NK-92 treated with Interleukin-12 subunit alpha and Interleukin-12 subunit beta, amount 100 ng/mL, for 24 hours (cell line): ENCODE data around the gene CRAT.

Experiments used
- DNase-seq: peaks from one replicate; lab custom pipeline; 2025; lab: John Stamatoyannopoulos, UW

CRAT gene

GRCh38 chr9:129110740-129111527 lies at the start of gene CRAT, which contains the start of gene PTPA:
Gene CRAT, minus strand, starts transcription at chr9:129110793. Its CDS starts 284 bp downstream, at chr9:129110509.
Gene PTPA, plus strand, starts transcription at chr9:129111415. Its CDS starts 186 bp downstream, at chr9:129111601.
- peak; percentile 86 for DNase-seq

GRCh38 chr9:129156163-129156562 lies 45.6 kb upstream of the CRAT start:
- no peak for DNase-seq

DNA sequence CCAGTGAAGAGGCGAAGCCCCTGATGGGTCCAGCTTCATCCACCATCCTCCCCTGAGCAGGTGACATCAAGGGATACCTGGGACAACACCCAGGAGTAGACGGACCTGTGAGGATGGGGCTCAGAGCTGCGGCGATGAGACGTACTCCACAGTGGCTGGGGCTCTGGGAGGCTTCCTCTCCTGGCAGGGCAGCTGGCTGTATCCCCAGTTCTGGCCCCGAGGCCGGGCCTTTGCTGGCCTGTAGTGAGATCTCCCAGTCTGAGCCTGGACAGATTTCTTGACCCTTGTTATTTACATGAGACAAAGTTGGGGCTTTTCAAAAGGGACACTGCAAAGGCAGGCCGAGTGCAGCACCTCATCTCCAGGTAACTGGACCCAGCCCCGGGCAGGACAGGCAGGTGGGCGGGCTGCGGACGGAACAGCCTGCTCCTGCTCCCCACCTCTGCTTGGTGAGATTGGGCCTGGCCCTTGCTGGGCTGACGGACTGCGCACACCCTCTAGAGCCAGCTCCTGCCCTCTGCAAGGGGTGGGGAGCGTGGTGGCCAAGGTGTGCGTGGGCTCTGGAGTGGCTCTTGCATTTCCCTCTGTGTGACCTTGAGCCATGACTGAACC lies 44.4 kb upstream of the CRAT start:
- DNase-seq, result no peak

- DNase-seq, result no peak
Measured at GRCh38 chr9:129151469-129151868, 40.9 kb upstream of the CRAT start.

GRCh38 chr9:129150672-129151211 lies 40.1 kb upstream of the CRAT start:
- DNase-seq, result no peak

DNA sequence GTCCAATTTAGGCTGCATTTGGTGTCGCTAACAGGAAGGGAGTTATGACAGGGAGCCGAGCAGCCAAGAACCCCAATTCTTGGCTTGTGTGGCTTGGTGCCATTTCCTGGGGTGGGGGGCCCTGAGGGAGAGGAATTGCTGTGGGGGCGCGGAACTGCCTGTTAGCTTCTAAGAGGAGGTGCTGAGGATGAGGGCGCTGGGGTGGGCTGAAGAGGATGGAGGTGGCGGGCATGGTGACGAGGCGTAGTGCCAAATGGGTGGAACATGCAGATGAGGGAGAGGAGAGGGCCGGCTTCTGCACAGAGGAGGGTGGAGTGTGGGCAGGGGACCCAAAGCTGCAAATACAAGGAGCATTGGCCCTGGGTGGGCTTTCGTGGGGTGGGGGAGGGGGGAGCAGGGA lies 39.5 kb upstream of the CRAT start:
- DNase-seq, result no peak

DNA sequence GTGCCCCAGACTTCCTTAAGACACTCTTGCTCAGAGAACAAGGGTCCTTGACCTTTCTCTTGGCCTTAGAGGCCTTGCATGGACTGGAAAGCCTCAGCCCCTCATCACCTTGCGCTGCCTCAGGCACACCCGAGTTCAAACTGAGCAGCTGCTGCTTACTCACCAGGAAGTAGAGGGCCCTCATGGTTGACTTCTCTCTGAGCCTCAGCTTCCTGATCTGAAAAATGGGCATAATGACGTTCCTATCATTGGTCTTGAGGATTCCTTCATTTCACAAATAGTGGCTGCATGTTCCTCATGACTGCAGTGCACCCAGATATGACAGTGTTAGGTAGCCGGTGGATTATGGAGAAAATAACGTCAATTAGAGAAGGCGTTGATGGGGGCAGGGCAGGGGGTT lies 38.8 kb upstream of the CRAT start:
- no peak for DNase-seq

GRCh38 chr9:129148463-129149204 lies 38.0 kb upstream of the CRAT start:
- no peak for DNase-seq

DNA sequence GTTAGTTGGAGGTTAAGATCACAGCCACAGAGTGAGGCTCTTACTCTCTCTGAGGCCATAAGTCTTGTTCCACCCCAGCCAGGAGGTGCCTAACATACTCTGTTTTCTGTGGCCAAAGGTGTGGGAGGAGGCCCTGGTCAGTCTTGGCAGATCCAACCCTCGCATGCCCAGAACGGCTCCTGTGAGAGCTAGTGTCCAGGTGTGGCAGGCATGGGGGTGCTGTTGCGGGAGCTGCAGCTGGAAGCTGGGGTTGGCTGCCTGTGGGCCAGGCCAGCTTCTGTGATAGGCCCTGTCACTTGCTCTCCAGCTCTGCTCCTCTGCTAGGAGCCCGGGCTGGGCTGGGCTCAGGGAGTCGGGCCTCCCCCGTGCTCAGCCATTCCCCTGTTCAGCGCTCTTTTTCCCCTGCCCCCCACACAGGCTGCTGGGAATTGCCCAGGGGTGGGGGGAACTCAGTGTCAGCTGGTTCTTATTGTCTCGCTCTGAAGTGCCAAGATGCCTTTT lies 35.9 kb upstream of the CRAT start:
- DNase-seq, result no peak

- DNase-seq, result no peak
Measured at GRCh38 chr9:129145841-129146292, 35.3 kb upstream of the CRAT start.

- no peak for DNase-seq
Measured at GRCh38 chr9:129145316-129145715, 34.7 kb upstream of the CRAT start.

GRCh38 chr9:129143031-129143927 lies 32.7 kb upstream of the CRAT start:
- peak; percentile 34 for DNase-seq

DNA sequence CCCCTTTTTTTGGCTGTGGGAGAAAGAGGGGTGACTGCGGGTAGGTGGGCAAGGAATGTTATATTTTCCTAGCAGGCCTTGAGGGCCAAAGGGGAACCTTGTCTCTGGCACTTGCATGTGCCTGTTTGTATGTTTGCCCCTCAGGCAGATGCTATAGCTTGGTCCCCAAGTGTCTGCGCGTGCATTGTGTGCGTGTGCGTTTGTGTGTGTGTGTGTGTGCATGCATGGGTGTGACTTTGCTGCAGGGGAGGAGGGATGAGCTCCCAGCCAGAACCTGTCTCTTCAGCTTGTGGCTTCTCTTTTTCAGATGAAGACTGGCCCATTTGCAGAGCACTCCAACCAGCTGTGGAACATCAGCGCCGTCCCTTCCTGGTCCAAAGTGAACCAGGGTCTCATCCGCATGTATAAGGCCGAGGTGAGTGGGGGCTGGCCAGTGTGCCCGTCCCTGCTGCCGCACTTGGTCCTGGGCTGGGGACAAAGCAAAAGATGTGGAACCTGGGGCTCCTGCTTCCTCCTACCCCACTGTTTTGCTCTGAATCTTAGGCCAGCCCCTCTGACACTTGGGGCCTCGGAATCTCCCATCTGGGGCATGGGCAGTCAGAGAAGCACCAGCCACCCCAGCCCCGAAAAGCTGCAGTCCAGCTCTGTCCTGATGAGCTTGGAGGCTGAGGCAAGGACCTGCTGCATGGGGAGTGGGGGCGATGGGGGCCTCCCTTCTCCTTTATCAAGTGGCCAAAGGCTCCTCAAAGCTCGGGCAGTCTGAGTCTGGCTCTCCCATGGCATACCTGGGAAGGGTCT lies 31.7 kb upstream of the CRAT start:
- DNase-seq, result no peak

DNA sequence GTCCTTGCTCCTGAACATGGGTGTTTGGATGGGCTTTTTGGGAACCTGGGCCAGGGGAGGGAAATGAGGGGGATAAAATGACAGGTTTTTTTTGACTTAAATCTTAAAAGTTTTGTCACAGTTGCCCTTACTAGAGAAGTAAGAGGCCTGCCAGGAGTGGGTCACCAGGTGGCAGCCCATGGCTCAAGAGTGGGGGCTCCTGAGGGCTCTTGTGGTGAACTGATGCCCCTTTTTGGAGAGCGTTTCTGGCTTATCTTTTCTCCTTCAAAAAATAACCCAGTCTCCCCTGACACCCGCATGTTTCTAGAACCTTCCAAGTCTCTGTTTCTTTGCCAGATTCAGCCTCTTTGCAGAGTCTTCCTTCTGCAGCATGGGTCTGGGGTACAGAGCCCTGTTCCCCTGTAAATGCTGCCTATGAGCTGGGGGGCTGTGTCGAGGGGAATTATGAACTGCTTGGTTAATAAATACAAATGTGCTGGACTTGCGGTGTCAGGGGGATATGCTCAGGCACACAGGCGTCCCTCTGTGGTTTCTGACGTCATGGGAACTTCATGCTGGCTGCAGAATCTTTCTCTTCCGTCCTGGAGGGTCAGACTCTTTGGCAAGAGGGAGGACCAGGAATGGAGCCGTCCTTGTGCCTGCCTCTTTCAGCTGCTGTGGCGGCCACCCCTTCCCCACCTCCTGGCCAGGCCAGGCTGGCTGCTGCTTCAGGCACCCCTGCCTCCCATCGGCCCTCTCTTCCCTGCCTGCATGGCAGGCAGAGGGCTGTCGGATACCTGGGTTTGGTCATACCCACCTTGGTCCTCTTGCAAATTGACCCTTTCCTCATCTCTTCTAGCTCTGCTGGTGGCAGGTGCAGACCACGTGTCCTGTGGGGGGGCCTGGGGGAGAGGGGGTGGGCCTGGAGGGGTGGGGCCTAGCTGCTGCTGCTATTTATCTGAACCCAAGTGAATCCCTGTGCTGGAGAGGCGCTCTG lies 30.8 kb upstream of the CRAT start:
- DNase-seq, result no peak

- no peak for DNase-seq
Measured at GRCh38 chr9:129140397-129141065, 29.9 kb upstream of the CRAT start.

DNA sequence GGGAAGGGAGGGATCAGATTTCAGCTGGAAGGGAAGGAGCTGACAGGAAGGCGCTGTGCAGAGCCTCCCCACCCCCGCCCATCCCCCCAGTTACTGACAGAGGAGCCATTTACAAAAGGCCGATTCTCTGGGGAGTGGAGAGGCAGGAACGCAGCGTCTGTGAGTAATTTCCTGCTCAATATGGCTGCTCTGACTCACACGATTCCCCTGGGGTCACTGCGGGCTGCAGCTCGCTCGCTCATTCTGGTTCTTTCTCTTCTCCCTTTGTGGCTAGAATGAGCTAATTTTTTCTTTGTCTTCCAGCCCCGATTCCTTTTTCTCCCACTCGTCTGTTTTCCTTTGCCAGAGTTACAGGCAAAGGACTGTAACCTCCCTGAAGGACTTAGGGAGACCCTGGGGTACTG lies 29.4 kb upstream of the CRAT start:
- peak; percentile 65 for DNase-seq

DNA sequence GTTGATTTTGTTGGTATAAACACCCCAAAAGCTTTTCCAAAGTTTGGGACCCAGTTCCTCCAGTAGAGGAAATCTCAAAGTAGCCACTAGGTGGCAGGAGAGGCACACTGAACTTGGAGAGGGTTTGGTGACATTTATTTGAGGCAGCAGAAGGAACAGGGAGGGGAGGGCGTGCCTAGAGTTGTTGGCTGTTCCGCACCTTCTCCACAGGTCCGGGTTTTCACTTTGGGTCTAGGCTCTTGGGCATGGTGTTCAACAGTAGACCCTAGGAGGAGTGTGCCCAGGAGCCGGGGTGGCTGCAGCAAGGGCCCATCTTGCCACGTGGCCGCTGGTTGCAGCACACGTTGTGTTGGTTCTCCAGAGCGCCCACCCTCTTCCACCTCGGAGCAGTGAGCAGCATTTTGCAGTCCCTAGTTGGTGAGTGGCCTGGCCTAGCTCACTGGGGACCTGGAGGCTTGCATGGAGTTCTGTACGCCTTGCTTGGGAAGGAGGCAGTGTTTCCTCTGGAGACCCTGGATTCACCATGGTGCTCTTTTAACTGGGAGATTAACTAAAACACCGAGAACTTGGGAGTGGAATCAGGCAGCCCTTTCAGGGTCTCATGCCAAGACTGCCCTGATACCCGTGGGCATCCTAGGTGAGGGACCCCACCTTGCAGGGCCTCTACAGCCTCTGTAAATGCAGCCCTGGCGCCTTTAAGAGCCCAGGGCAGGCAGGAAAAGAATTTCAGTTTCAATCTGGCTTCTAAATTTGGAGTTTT lies 28.8 kb upstream of the CRAT start:
- DNase-seq, result peak; percentile 37
